H1 (cell line): ENCODE data around the gene RDH14. TPM values are rescaled to one million over a fixed set of nuclear protein-coding genes. Genes with fewer than 3 reads are reported as not detected.

ENCODE experiments used
- CTCF ChIA-PET: fragments of 300-600 bp; sonication (Branson Sonifier 250); formaldehyde crosslinking; loops from one replicate; lab custom pipeline; 2021; ENCODE audit not compliant: partially characterized antibody; lab: Charles Lee
- POLR2A ChIA-PET: fragments of 300-600 bp; sonication (Branson Sonifier 250); formaldehyde crosslinking; loops from one replicate; lab custom pipeline; 2021; ENCODE audit warnings: inconsistent platforms; ENCODE audit not compliant: partially characterized antibody; lab: Charles Lee
- DNase-seq, 2 experiments: peaks; one replicate each; pipeline versions ENCODE4 v3.0.0 to v3.0.0-alpha.2; 2010 to 2022; ENCODE audit warnings: low spot score in 2 of 2, low read depth in 1 of 2, mixed read lengths in 1 of 2
- FAIRE-seq: peaks from 2 replicates; lab custom pipeline; 2011; peaks lifted over from hg19 to GRCh38; lab: Jason Lieb, UNC
- H2AFZ ChIP-seq: 2 replicates; pipeline ENCODE4 v1.8.1; 2012; ENCODE audit warnings: low read length, inconsistent platforms
- H2AK5ac ChIP-seq: 2 replicates; pipeline ENCODE4 v1.6.1; 2013; ENCODE audit warnings: low read depth, low read length
- H2BK120ac ChIP-seq: replicated peaks from 2 replicates; pipeline ENCODE3; 2013; ENCODE audit warnings: low read depth, low read length, inconsistent platforms
- H2BK12ac ChIP-seq: 2 replicates; pipeline ENCODE4 v1.6.1; 2013; ENCODE audit warnings: low read depth, low read length
- H2BK15ac ChIP-seq: 2 replicates; pipeline ENCODE4 v1.6.1; 2013; ENCODE audit warnings: low read length
- H2BK20ac ChIP-seq: 2 replicates; pipeline ENCODE4 v1.6.1; 2013; ENCODE audit warnings: low read length
- H2BK5ac ChIP-seq: 2 replicates; pipeline ENCODE4 v1.6.1; 2013; ENCODE audit warnings: low read depth, low read length
- H3K14ac ChIP-seq: 2 replicates; pipeline ENCODE4 v1.6.1; 2013; ENCODE audit warnings: inconsistent platforms; ENCODE audit not compliant: insufficient read length
- H3K18ac ChIP-seq: 2 replicates; pipeline ENCODE4 v1.6.1; 2013; ENCODE audit warnings: low read length; ENCODE audit errors: extremely low read depth
- H3K23ac ChIP-seq: 2 replicates; pipeline ENCODE4 v1.6.1; 2013; ENCODE audit warnings: inconsistent platforms; ENCODE audit not compliant: insufficient read length
- H3K23me2 ChIP-seq: 2 replicates; pipeline ENCODE4 v1.6.1; 2013; ENCODE audit warnings: low read depth, low read length
- H3K27ac ChIP-seq: 2 replicates; pipeline ENCODE4 v1.6.1; 2011; ENCODE audit warnings: low read depth, low read length, inconsistent platforms
- H3K27me3 ChIP-seq, 4 experiments: replicated peaks in 1 of 4; 1 replicate in 1 of 4; 2 replicates in 3 of 4; pipeline versions ENCODE4 v1.6.1 to v1.8.1; 2011 to 2013; ENCODE audit warnings: low read length in 3 of 4, mild to moderate bottlenecking in 3 of 4, inconsistent platforms in 2 of 4, mixed read lengths in 2 of 4, moderate library complexity in 1 of 4; ENCODE audit not compliant: control insufficient read depth in 3 of 4, insufficient read depth in 3 of 4; ENCODE audit errors: extremely low read depth in 1 of 4
- H3K36me3 ChIP-seq, 4 experiments: 2 replicates each; pipeline versions ENCODE4 v1.6.1 to v1.8.1; 2011 to 2013; ENCODE audit warnings: mild to moderate bottlenecking in 4 of 4, low read length in 3 of 4, moderate library complexity in 2 of 4, control low read depth in 1 of 4, inconsistent platforms in 1 of 4; ENCODE audit not compliant: insufficient read depth in 4 of 4, control insufficient read depth in 2 of 4
- H3K4ac ChIP-seq: replicated peaks from 2 replicates; pipeline ENCODE3; 2013; ENCODE audit warnings: low read length, low read depth, mixed read lengths, inconsistent platforms; ENCODE audit not compliant: insufficient read length
- H3K4me1 ChIP-seq, 4 experiments: replicated peaks in 1 of 4; 1 replicate in 1 of 4; 2 replicates in 3 of 4; pipeline versions ENCODE4 v1.6.1 to v1.8.1; 2011 to 2013; ENCODE audit warnings: low read length in 3 of 4, inconsistent platforms in 2 of 4, mixed read lengths in 1 of 4; ENCODE audit not compliant: insufficient read depth in 4 of 4, control insufficient read depth in 3 of 4
- H3K4me2 ChIP-seq, 2 experiments: 2 replicates each; pipeline versions ENCODE4 v1.6.1 to v1.8.1; 2011 to 2013; ENCODE audit warnings: low read depth in 2 of 2, low read length in 2 of 2, control low read depth in 1 of 2, inconsistent platforms in 1 of 2, mild to moderate bottlenecking in 1 of 2; ENCODE audit not compliant: insufficient read depth in 1 of 2
- H3K4me3 ChIP-seq, 4 experiments: fragments of 200-600, 300-600 bp in 1 of 4; sonication (generic), shearing (Covaris generic), sonication (Bioruptor Twin) in 1 of 4; 2 replicates each; pipeline versions ENCODE4 v1.5.1 to v1.8.1; 2011 to 2016; ENCODE audit warnings: low read length in 4 of 4, low read depth in 3 of 4, control low read depth in 2 of 4, inconsistent platforms in 2 of 4, mild to moderate bottlenecking in 2 of 4, mixed read lengths in 1 of 4, moderate library complexity in 1 of 4; ENCODE audit not compliant: insufficient read depth in 2 of 4; ENCODE audit errors: extremely low read depth in 1 of 4
- H3K56ac ChIP-seq: replicated peaks from 2 replicates; pipeline ENCODE3; 2013; ENCODE audit warnings: low read depth, mild to moderate bottlenecking, mixed read lengths, low read length, inconsistent platforms; ENCODE audit not compliant: insufficient read length
- H3K79me1 ChIP-seq: 2 replicates; pipeline ENCODE4 v1.6.1; 2013; ENCODE audit warnings: low read depth, low read length, control low read depth
- H3K79me2 ChIP-seq, 2 experiments: 2 replicates each; pipeline versions ENCODE4 v1.6.1 to v1.8.1; 2012 to 2013; ENCODE audit warnings: low read length in 2 of 2, mild to moderate bottlenecking in 2 of 2, inconsistent platforms in 1 of 2; ENCODE audit not compliant: insufficient read depth in 2 of 2, control insufficient read depth in 1 of 2
- H3K9ac ChIP-seq, 4 experiments: replicated peaks in 1 of 4; 1 replicate in 1 of 4; 2 replicates in 3 of 4; pipeline versions ENCODE4 v1.6.1 to v1.8.1; 2011 to 2013; ENCODE audit warnings: low read depth in 3 of 4, low read length in 3 of 4, control low read depth in 2 of 4, mild to moderate bottlenecking in 2 of 4, moderate library complexity in 2 of 4, inconsistent platforms in 1 of 4; ENCODE audit errors: extremely low read depth in 1 of 4
- H3K9me3 ChIP-seq, 2 experiments: 2 replicates each; pipeline versions ENCODE4 v1.6.1 to v1.8.1; 2012 to 2013; ENCODE audit warnings: mild to moderate bottlenecking in 2 of 2, moderate library complexity in 2 of 2, control low read depth in 1 of 2, inconsistent platforms in 1 of 2, low read depth in 1 of 2, low read length in 1 of 2, mixed read lengths in 1 of 2; ENCODE audit not compliant: insufficient read depth in 2 of 2
- H4K20me1 ChIP-seq, 2 experiments: replicated peaks in 1 of 2; 2 replicates each; pipeline versions ENCODE3 to v1.8.1; 2011 to 2013; ENCODE audit warnings: inconsistent platforms in 2 of 2, low read length in 2 of 2, mild to moderate bottlenecking in 1 of 2; ENCODE audit not compliant: insufficient read depth in 2 of 2, control insufficient read depth in 1 of 2
- H4K5ac ChIP-seq: 2 replicates; pipeline ENCODE4 v1.6.1; 2013; ENCODE audit warnings: low read length, low read depth, mixed read lengths, inconsistent platforms; ENCODE audit not compliant: insufficient read length
- H4K8ac ChIP-seq: 2 replicates; pipeline ENCODE4 v1.8.0; 2013; ENCODE audit warnings: mild to moderate bottlenecking, moderate library complexity, low read length, inconsistent platforms; ENCODE audit not compliant: insufficient read depth; ENCODE audit errors: extremely low read depth
- H4K91ac ChIP-seq: replicated peaks from 2 replicates; pipeline ENCODE3; 2013; ENCODE audit warnings: low read length, mixed read lengths, inconsistent platforms; ENCODE audit not compliant: insufficient read length
- ATF2 ChIP-seq: IDR thresholded peaks from 2 replicates; pipeline ENCODE4 v1.6.1; 2012; ENCODE audit warnings: low read length, inconsistent platforms
- CEBPB ChIP-seq: IDR thresholded peaks from 2 replicates; pipeline ENCODE4 v1.6.1; 2012; ENCODE audit warnings: low read depth, low read length
- CHD2 ChIP-seq: IDR thresholded peaks from 2 replicates; pipeline ENCODE4 v1.6.1; 2012; ENCODE audit warnings: low read length, improper control_type of control experiment
- EP300 ChIP-seq, 2 experiments: IDR thresholded peaks; 1 replicate in 1 of 2; 2 replicates in 1 of 2; pipeline ENCODE4 v1.6.1; 2011 to 2012; ENCODE audit warnings: low read depth in 2 of 2, low read length in 2 of 2, mild to moderate bottlenecking in 2 of 2, borderline replicate concordance in 1 of 2, inconsistent platforms in 1 of 2, moderate library complexity in 1 of 2
- JUN ChIP-seq: IDR thresholded peaks from 2 replicates; pipeline ENCODE4 v1.6.1; 2011; ENCODE audit warnings: low read depth, mild to moderate bottlenecking, improper control_type of control experiment, low read length
- NRF1 ChIP-seq: IDR thresholded peaks from 2 replicates; pipeline ENCODE4 v1.6.1; 2011; ENCODE audit warnings: mild to moderate bottlenecking, low read depth, low read length, improper control_type of control experiment
- PHF8 ChIP-seq: fragments of 200-600 bp; sonication (generic); conservative IDR thresholded peaks from 2 replicates; pipeline ENCODE4 v1.7.1; 2012; ENCODE audit warnings: low read depth, mild to moderate bottlenecking, inconsistent platforms, low read length, moderate library complexity
- POLR2A ChIP-seq, 2 experiments: IDR thresholded peaks; 1 replicate in 1 of 2; 2 replicates in 1 of 2; pipeline ENCODE4 v1.6.1; 2011; ENCODE audit warnings: low read depth in 2 of 2, low read length in 2 of 2, mild to moderate bottlenecking in 2 of 2; ENCODE audit errors: control extremely low read depth in 1 of 2
- RAD21 ChIP-seq, 2 experiments: IDR thresholded peaks in 1 of 2; conservative IDR thresholded peaks in 1 of 2; 2 replicates each; pipeline ENCODE4 v1.6.1; 2011; ENCODE audit warnings: low read depth in 2 of 2, low read length in 2 of 2, improper control_type of control experiment in 1 of 2, inconsistent platforms in 1 of 2, mild to moderate bottlenecking in 1 of 2, moderate library complexity in 1 of 2
- RFX5 ChIP-seq: IDR thresholded peaks from 2 replicates; pipeline ENCODE4 v1.6.1; 2011; ENCODE audit warnings: low read depth, low read length, improper control_type of control experiment, borderline replicate concordance
- SP4 ChIP-seq: IDR thresholded peaks from 2 replicates; pipeline ENCODE4 v1.6.1; 2012; ENCODE audit warnings: low read length, inconsistent platforms
- TEAD4 ChIP-seq: IDR thresholded peaks from 2 replicates; pipeline ENCODE4 v1.6.1; 2012; ENCODE audit warnings: low read depth, low read length, inconsistent platforms, mixed read lengths
- WGBS, 2 experiments: shearing (Covaris generic) in 1 of 2; methylation state at CpG; one replicate each; pipeline versions ENCODE4 v1.1.6 to v1.1.7; 2013 to 2015; ENCODE audit warnings: low lambda C conversion rate in 2 of 2, mixed read lengths in 2 of 2, inconsistent platforms in 1 of 2, low coverage in 1 of 2, missing lambda C conversion rate in 1 of 2; ENCODE audit not compliant: insufficient replicate concordance in 2 of 2, insufficient coverage in 1 of 2, insufficient read length in 1 of 2; ENCODE audit errors: extremely low coverage in 1 of 2, missing lambda C conversion rate in 1 of 2; 5-methylcytosine and 5-hydroxymethylcytosine counted together
- polyA plus RNA-seq, 7 experiments: library from polyadenylated mRNA; depleted of rRNA in 3 of 7; stranded (reverse) in 5 of 7; unstranded in 2 of 7; fragments of >200 nt in 5 of 7; fragments of 200-250 nt in 2 of 7; gene quantifications; 1 replicate in 5 of 7; 2 replicates in 1 of 7; 4 replicates in 1 of 7; pipeline versions ENCODE4 v1.2.1 to v1.2.3, GENCODE V29; 2011 to 2013; ENCODE audit warnings: missing spikeins in 2 of 7, mixed read lengths in 2 of 7
- total RNA-seq: library from RNA; stranded (reverse); fragmentation: NEBNext Ultra II Directional; extraction: Animal tissue kit (Norgen Biotek cat#: 25700); gene quantifications from 2 replicates; pipeline ENCODE4 v1.2.1, GENCODE V29; 2021
- TF ChIP-seq, protein P1 (sequence below): IDR thresholded peaks from 2 replicates; pipeline ENCODE4 v1.6.1; 2012; ENCODE audit warnings: inconsistent platforms

The RDH14 gene
- total and polyA plus RNA-seq, 2 of the 8 experiments (the other 6 are each of a cell fraction or from before 2014, with no cell fraction given) = 14.7 to 23.6 TPM

DNA sequence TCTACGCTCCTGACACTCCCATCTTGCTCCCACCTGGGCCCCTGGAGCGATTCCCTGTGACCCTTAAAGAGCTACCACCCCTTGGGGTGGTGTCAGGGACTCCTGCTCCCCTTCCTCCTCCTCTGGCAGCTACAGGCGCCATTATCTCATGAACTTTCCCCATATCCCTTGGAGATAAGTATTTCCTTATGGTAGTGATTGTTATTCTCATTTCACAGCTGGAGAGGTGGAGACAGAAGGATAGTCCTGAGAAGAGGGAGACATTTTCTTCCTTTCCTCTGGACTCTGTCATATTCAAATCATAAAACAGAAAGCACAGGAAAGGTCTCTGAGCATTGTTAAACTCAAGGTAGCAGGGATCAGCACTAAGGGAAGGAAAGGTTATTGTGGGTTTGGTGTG lies 34.6 kb downstream of the RDH14 start:
- FAIRE-seq (no peak), DNase-seq (no peak)
- Histone ChIP-seq H3K56ac (no peak overlapping the region), H3K23me2 (no peaks in the 10 kb centered on the region), H4K91ac (no peak overlapping the region), H4K5ac (no peak overlapping the region), H3K9ac (no peak overlapping the region), H3K4me1 (peaks cover 0 to under 1% (median 0%) of the 10 kb centered on the region in 4 experiments; a peak in 2 of 7 replicates), H3K79me1 (no peaks in the 10 kb centered on the region), H3K18ac (no peak overlapping the region), H2AK5ac (no peak overlapping the region), H2BK120ac (no peak overlapping the region), H2AFZ (no peak overlapping the region), H4K20me1 (no peaks in the 10 kb centered on the region), H2BK5ac (no peak overlapping the region), H3K4ac (no peak overlapping the region), H3K27ac (no peak overlapping the region), H4K8ac (no peak overlapping the region), H3K27me3 (peaks cover 0 to 1% (median 0%) of the 10 kb centered on the region in 4 experiments; a peak in 1 of 7 replicates), H3K9me3 (no peaks in the 10 kb centered on the region), H2BK20ac (no peak overlapping the region), H2BK12ac (no peak overlapping the region), H3K14ac (no peak overlapping the region), H3K79me2 (no peaks in the 10 kb centered on the region), H3K4me2 (no peak overlapping the region), H3K4me3 (no peak overlapping the region), H3K23ac (no peak overlapping the region), H2BK15ac (no peak overlapping the region), H3K36me3 (no peaks in the 10 kb centered on the region)
- ChIA-PET CTCF (interaction anchor here (1.0 to 1.4 kb wide), 3 partner anchors 10 to 219 kb away, joined by 3 to 4 read pairs (median 3); no protein-coding TSS in a partner anchor), POLR2A (no interaction called here)
- 89% methylated on average over 3 of the region's 3 CpGs; no CpG with 5 or more reads in 1 of the 2 experiments for WGBS, 2 experiments
- TF ChIP-seq POLR2A (IDR thresholded peaks at IDR 0.05; ENCODE audit: control extremely low read depth in 1 of 2, low read depth in 2 of 2, low read length in 2 of 2) (no peak), SP4 (no peak), RFX5 (no peak), CHD2 (no peak), CEBPB (no peak), RAD21 (IDR thresholded peaks at IDR 0.05 in 1 of 2, conservative IDR thresholded peaks at IDR 0.05 in 1 of 2; ENCODE audit: low read depth in 2 of 2, low read length in 2 of 2) (no peak), PHF8 (no peak), NRF1 (no peak), EP300 (IDR thresholded peaks at IDR 0.05; ENCODE audit: borderline replicate concordance in 1 of 2, low read depth in 2 of 2, low read length in 2 of 2) (no peak), JUN (no peak), ATF2 (no peak), TEAD4 (no peak)
- TF ChIP-seq, protein P1, sequence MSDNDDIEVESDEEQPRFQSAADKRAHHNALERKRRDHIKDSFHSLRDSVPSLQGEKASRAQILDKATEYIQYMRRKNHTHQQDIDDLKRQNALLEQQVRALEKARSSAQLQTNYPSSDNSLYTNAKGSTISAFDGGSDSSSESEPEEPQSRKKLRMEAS = no peak
